ENCODE data around the gene ROBO2. TPM values are rescaled to one million over a fixed set of nuclear protein-coding genes. Genes with fewer than 3 reads are reported as not detected.

The ROBO2 gene
- total and polyA plus RNA-seq, 10 of the 15 experiments (the other 5 are each of a cell fraction or from before 2014, with no cell fraction given): 0.22 to 2.5 (median 0.81) TPM

GRCh38 chr3:77288348-77288747, 248.4 kb downstream of the ROBO2 start:
- SMC1A ChIA-PET (ENCODE audit: uncharacterized antibody, unreplicated experiment): no interaction called here
- in situ Hi-C loops (cut with MboI): no loop called here
- 0% methylated on average over 1 of the region's 1 CpG for WGBS (ENCODE audit: insufficient coverage, insufficient replicate concordance, low lambda C conversion rate, missing lambda C conversion rate)

DNA sequence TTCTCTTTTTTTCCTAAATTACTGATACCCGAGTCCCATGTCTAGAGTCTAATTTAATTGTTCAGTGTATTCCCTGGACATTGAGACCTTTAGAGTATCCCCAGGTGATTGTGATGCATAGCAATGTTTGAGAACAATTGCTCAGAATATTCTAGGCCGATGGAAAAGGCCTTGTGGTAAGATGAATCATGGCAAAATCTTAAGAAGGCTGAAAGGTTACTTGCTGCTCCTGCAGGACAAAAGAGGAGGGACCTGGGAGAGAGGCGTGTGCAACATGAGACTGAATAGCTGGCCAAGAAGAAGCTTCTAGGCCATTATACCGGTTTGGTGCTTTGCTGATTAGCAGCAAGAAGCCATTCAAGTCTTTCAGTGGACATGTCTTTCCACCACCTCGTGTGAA, 256.6 kb downstream of the ROBO2 start:
- Histone ChIP-seq H3K27ac (ENCODE audit: control insufficient read depth, insufficient read depth) (no peak overlapping the region), H4K20me1 (ENCODE audit: control insufficient read depth, insufficient read depth) (no peaks in the 10 kb centered on the region), H3K4me3 (no peak overlapping the region), H2AFZ (ENCODE audit: control insufficient read depth, low read depth, low read length) (no peak overlapping the region), H3K79me2 (ENCODE audit: control insufficient read depth, insufficient read depth, low read length) (no peaks in the 10 kb centered on the region), H3K27me3 (replicated peaks in 1 of 2; ENCODE audit: control insufficient read depth in 2 of 2, insufficient read depth in 2 of 2, low read length in 1 of 2) (no peaks in the 10 kb centered on the region), H3K4me2 (ENCODE audit: control insufficient read depth, insufficient read depth) (no peak overlapping the region), H3K9ac (ENCODE audit: control insufficient read depth, insufficient read depth, low read length) (no peak overlapping the region), H3K36me3 (ENCODE audit: control insufficient read depth in 2 of 2, insufficient read depth in 2 of 2, low read length in 1 of 2) (no peaks in the 10 kb centered on the region), H3K4me1 (ENCODE audit: control insufficient read depth, insufficient read depth, low read length) (no peaks in the 10 kb centered on the region), H3K9me3 (replicated peaks; ENCODE audit: control insufficient read depth, insufficient read depth, low read length) (no peaks in the 10 kb centered on the region)
- no peak for DNase-seq (ENCODE audit: low read depth, low spot score)
- ATAC-seq: no peak
- RAD21 ChIA-PET (ENCODE audit: unreplicated experiment): no interaction called here
- 69% methylated on average over 5 of the region's 5 CpGs for WGBS (ENCODE audit: insufficient coverage, insufficient replicate concordance, low lambda C conversion rate, missing lambda C conversion rate)
- CTCF ChIA-PET: no interaction called here
- no TSS peak for BruUV-seq (replicated peaks)
- intact Hi-C loops (cut with micrococcal nuclease; ENCODE audit: unreplicated experiment): no loop called here
- POLR2A ChIA-PET: no interaction called here
- SMC1A ChIA-PET (ENCODE audit: uncharacterized antibody, unreplicated experiment): no interaction called here
- in situ Hi-C loops (cut with MboI): no loop called here
- FAIRE-seq: no peak
- TF ChIP-seq GATAD2B (conservative IDR thresholded peaks at IDR 0.05; ENCODE audit: low read depth) (no peak), JUND (IDR thresholded peaks at IDR 0.05; ENCODE audit: low read depth, low read length) (no peak), PML (IDR thresholded peaks at IDR 0.05; ENCODE audit: low read length) (no peak), SUZ12 (IDR thresholded peaks at IDR 0.05; ENCODE audit: unreplicated experiment) (no peak), MXI1 (IDR thresholded peaks at IDR 0.05; ENCODE audit: low read depth, low read length) (no peak), FOXK2 (IDR thresholded peaks at IDR 0.05) (no peak), POLR2A (IDR thresholded peaks at IDR 0.05; ENCODE audit: low read depth, low read length) (no peak), RELB (IDR thresholded peaks at IDR 0.05; ENCODE audit: low read depth) (no peak)
- TF ChIP-seq, protein P1, sequence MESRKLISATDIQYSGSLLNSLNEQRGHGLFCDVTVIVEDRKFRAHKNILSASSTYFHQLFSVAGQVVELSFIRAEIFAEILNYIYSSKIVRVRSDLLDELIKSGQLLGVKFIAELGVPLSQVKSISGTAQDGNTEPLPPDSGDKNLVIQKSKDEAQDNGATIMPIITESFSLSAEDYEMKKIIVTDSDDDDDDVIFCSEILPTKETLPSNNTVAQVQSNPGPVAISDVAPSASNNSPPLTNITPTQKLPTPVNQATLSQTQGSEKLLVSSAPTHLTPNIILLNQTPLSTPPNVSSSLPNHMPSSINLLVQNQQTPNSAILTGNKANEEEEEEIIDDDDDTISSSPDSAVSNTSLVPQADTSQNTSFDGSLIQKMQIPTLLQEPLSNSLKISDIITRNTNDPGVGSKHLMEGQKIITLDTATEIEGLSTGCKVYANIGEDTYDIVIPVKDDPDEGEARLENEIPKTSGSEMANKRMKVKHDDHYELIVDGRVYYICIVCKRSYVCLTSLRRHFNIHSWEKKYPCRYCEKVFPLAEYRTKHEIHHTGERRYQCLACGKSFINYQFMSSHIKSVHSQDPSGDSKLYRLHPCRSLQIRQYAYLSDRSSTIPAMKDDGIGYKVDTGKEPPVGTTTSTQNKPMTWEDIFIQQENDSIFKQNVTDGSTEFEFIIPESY (IDR thresholded peaks at IDR 0.05): no peak

More at GRCh38 chr3:77288348-77288747, 248.4 kb downstream of the ROBO2 start:
- Histone ChIP-seq H3K9ac (ENCODE audit: control insufficient read depth, insufficient read depth, low read length) (no peak overlapping the region), H3K79me2 (ENCODE audit: control insufficient read depth, insufficient read depth, low read length) (no peaks in the 10 kb centered on the region), H3K36me3 (ENCODE audit: control insufficient read depth in 2 of 2, insufficient read depth in 2 of 2, low read length in 1 of 2) (no peaks in the 10 kb centered on the region), H3K9me3 (replicated peaks; ENCODE audit: control insufficient read depth, insufficient read depth, low read length) (no peaks in the 10 kb centered on the region), H3K27ac (ENCODE audit: control insufficient read depth, insufficient read depth) (no peak overlapping the region), H2AFZ (ENCODE audit: control insufficient read depth, low read depth, low read length) (no peak overlapping the region), H3K4me2 (ENCODE audit: control insufficient read depth, insufficient read depth) (no peak overlapping the region), H3K4me1 (ENCODE audit: control insufficient read depth, insufficient read depth, low read length) (no peaks in the 10 kb centered on the region), H3K4me3 (no peak overlapping the region), H4K20me1 (ENCODE audit: control insufficient read depth, insufficient read depth) (no peaks in the 10 kb centered on the region), H3K27me3 (replicated peaks in 1 of 2; ENCODE audit: control insufficient read depth in 2 of 2, insufficient read depth in 2 of 2, low read length in 1 of 2) (no peaks in the 10 kb centered on the region)
- ChIA-PET POLR2A (no interaction called here), CTCF (no interaction called here), RAD21 (ENCODE audit: unreplicated experiment) (no interaction called here)
- FAIRE-seq: no peak
- TF ChIP-seq, protein P2, sequence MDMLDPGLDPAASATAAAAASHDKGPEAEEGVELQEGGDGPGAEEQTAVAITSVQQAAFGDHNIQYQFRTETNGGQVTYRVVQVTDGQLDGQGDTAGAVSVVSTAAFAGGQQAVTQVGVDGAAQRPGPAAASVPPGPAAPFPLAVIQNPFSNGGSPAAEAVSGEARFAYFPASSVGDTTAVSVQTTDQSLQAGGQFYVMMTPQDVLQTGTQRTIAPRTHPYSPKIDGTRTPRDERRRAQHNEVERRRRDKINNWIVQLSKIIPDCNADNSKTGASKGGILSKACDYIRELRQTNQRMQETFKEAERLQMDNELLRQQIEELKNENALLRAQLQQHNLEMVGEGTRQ (IDR thresholded peaks at IDR 0.05; ENCODE audit: borderline replicate concordance, low read depth, low read length): no peak
- TF ChIP-seq NR2C1 (IDR thresholded peaks at IDR 0.05): no peak
- TF ChIP-seq NFXL1 (IDR thresholded peaks at IDR 0.05; ENCODE audit: borderline replicate concordance): no peak
- TF ChIP-seq PBX3 (IDR thresholded peaks at IDR 0.05; ENCODE audit: insufficient replicate concordance, low read depth, low read length): no peak
- TF ChIP-seq EP300 (IDR thresholded peaks at IDR 0.05; ENCODE audit: borderline replicate concordance in 1 of 2, control insufficient read depth in 1 of 2, low read depth in 2 of 2, low read length in 2 of 2): no peak
- ATAC-seq: no peak
- no peak for DNase-seq (ENCODE audit: low read depth, low spot score)
- intact Hi-C loops (cut with micrococcal nuclease; ENCODE audit: unreplicated experiment): no loop called here
- no TSS peak for BruUV-seq (replicated peaks)

Data from GM12878 (cell line).